ENCODE results near the gene ETFB.

GRCh38 chr19:51361239-51361638, 4.9 kb downstream of the ETFB start:
- TF ChIP-seq, protein P1, sequence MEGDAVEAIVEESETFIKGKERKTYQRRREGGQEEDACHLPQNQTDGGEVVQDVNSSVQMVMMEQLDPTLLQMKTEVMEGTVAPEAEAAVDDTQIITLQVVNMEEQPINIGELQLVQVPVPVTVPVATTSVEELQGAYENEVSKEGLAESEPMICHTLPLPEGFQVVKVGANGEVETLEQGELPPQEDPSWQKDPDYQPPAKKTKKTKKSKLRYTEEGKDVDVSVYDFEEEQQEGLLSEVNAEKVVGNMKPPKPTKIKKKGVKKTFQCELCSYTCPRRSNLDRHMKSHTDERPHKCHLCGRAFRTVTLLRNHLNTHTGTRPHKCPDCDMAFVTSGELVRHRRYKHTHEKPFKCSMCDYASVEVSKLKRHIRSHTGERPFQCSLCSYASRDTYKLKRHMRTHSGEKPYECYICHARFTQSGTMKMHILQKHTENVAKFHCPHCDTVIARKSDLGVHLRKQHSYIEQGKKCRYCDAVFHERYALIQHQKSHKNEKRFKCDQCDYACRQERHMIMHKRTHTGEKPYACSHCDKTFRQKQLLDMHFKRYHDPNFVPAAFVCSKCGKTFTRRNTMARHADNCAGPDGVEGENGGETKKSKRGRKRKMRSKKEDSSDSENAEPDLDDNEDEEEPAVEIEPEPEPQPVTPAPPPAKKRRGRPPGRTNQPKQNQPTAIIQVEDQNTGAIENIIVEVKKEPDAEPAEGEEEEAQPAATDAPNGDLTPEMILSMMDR (IDR thresholded peaks at IDR 0.05; ENCODE audit: low read depth, low read length) = no peak
- TF ChIP-seq POLR2A (IDR thresholded peaks at IDR 0.05; ENCODE audit: extremely low read depth, insufficient read length) (no peak), MAX (IDR thresholded peaks at IDR 0.05; ENCODE audit: low read depth, low read length) (no peak)
